Measurements from ENCODE around the gene CACHD1. TPM values are rescaled to one million over a fixed set of nuclear protein-coding genes. Genes with fewer than 3 reads are reported as not detected.

CACHD1 gene
- total RNA-seq, 1 donor from 2014 or later, result 0.13 TPM

DNA sequence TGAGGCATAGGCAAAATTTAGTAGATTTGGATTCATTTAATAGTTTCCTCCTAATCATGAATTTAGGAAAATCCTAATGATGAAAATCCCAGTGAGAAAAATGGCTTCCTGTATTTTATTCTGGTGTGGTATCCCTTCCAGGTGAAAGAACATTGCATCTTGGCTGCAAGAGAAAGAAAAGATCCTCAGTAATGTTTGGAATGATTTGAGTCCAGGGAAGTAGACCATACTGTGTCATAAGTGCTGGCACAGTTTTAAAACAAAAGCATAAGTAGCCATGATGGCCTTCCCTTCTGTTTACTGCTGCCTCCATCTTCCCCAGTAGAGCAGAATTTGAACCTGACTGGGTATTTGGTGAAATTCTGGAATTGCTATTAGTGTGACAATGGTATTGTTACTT, 52.8 kb downstream of the CACHD1 start:
- Mint-ChIP-seq H3K36me3 (ENCODE audit: low read depth) (no peaks in the 10 kb centered on the region), H3K27ac (no peak overlapping the region), H3K9me3 (no peaks in the 10 kb centered on the region), H3K4me1 (ENCODE audit: low read depth) (no peaks in the 10 kb centered on the region), H3K4me3 (no peak overlapping the region), H3K27me3 (ENCODE audit: insufficient read depth) (no peaks in the 10 kb centered on the region)
- intact Hi-C loops (cut with micrococcal nuclease), result no loop called here
- DNase-seq (ENCODE audit: low spot score), result no peak

DNA sequence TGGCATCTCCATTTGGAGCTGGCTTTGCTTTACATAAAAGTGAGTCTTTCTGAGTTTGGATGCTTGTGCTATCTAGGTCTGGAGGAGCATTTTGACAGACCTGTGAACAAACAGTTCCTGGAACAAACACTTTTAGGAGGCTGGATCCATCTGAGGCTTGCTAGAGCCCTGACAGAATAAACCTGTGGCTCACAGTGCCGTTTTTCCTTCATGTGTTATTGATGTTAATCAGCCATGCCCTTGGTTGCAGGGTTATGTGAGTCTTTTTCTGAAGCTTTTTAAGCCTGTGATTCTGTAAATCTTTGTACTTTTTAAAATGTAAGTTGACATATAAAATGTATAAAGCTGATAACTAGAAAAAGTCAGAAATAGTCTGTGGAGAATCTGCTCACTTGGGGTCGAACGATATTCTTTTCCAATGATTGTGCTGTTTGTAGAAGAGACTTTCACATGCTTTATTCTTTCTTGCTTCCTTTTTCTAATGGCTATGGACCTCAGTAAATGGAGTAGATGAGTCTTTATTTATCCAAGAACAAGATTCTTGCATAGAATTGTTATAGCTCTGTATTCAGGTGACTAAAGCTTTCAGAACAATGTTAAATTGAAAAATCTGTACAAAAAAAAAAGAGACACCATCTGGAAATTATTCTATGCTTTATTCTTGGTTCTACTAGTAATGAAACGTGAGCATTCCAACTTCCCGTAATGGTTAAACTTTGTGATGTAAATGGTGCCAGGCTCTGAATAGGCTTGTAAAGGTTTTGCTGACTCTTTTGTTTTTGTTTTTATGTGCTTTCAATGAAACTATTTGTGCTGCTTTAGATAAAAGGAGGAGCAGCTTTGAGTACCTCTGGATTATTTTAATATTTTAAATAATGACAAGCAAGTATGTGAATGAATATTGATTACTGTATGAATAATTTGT, 53.7 kb downstream of the CACHD1 start:
- no peaks in the 10 kb centered on the region for H3K36me3 Mint-ChIP-seq (ENCODE audit: low read depth)
- no peak overlapping the region for H3K27ac Mint-ChIP-seq
- no peaks in the 10 kb centered on the region for H3K4me1 Mint-ChIP-seq (ENCODE audit: low read depth)
- H3K27me3 Mint-ChIP-seq (ENCODE audit: insufficient read depth), result no peaks in the 10 kb centered on the region
- no peak overlapping the region for H3K4me3 Mint-ChIP-seq
- H3K9me3 Mint-ChIP-seq, result no peaks in the 10 kb centered on the region
- DNase-seq (ENCODE audit: low spot score), result no peak
- intact Hi-C loops (cut with micrococcal nuclease), result no loop called here

DNA sequence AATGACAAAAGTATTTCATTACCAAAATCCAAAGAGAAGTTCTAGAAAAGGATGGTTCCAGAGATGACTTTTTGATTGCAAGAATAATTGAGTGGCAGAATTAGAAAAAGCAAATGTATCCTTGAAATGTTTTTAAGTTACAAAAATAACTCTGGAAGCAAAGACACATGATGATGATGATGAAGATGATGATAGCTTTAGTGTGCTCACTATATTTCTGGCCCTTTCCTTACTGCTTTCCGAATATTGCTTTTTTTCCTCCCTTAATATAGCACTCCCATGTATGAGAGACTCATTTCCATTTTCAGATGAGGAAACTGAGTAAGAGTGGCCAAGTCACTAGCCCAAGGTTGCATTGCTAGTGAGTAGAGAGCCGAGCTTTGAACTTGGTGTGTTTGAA, 54.7 kb downstream of the CACHD1 start:
- intact Hi-C loops (cut with micrococcal nuclease), result no loop called here
- no peak overlapping the region for H3K27ac Mint-ChIP-seq
- peaks cover 2% of the 10 kb centered on the region for H3K27me3 Mint-ChIP-seq (ENCODE audit: insufficient read depth)
- DNase-seq (ENCODE audit: low spot score), result no peak
- H3K4me3 Mint-ChIP-seq, result no peak overlapping the region
- no peaks in the 10 kb centered on the region for H3K36me3 Mint-ChIP-seq (ENCODE audit: low read depth)
- no peaks in the 10 kb centered on the region for H3K4me1 Mint-ChIP-seq (ENCODE audit: low read depth)
- H3K9me3 Mint-ChIP-seq, result no peaks in the 10 kb centered on the region

- Mint-ChIP-seq H3K9me3 (no peaks in the 10 kb centered on the region), H3K27ac (no peak overlapping the region), H3K27me3 (ENCODE audit: insufficient read depth) (peaks cover 2% of the 10 kb centered on the region), H3K4me1 (ENCODE audit: low read depth) (no peaks in the 10 kb centered on the region), H3K4me3 (no peak overlapping the region), H3K36me3 (ENCODE audit: low read depth) (no peaks in the 10 kb centered on the region)
- intact Hi-C loops (cut with micrococcal nuclease), result no loop called here
- DNase-seq (ENCODE audit: low spot score), result no peak
Measured at GRCh38 chr1:64525116-64525686, 55.3 kb downstream of the CACHD1 start.

DNA sequence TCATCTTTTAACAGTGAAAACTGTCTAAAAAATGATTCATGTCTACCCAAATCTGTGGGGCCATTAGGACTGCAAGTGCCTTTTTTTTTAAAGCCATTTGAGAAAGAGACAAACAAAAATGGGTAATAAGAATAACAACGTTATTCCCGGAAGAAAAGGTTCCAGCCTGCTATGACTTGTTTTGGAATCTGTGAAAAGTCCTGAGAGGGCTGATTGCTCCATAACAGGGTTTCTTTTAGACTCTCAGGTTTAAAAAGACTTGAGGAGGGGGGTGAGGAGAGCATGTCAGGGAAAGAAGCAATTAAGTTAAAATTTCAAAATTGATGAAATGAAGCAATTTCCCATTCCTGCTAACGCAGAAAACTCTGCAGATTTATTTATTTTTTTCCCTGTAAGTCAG, 56.4 kb downstream of the CACHD1 start:
- Mint-ChIP-seq H3K9me3 (no peaks in the 10 kb centered on the region), H3K4me3 (no peak overlapping the region), H3K4me1 (ENCODE audit: low read depth) (no peaks in the 10 kb centered on the region), H3K36me3 (ENCODE audit: low read depth) (no peaks in the 10 kb centered on the region), H3K27ac (no peak overlapping the region), H3K27me3 (ENCODE audit: insufficient read depth) (peaks cover 2% of the 10 kb centered on the region)
- intact Hi-C loops (cut with micrococcal nuclease), result no loop called here
- DNase-seq (ENCODE audit: low spot score), result no peak

GRCh38 chr1:64527165-64527564, 57.2 kb downstream of the CACHD1 start:
- Mint-ChIP-seq H3K27ac (no peak overlapping the region), H3K4me3 (no peak overlapping the region), H3K4me1 (ENCODE audit: low read depth) (no peaks in the 10 kb centered on the region), H3K36me3 (ENCODE audit: low read depth) (no peaks in the 10 kb centered on the region), H3K27me3 (ENCODE audit: insufficient read depth) (peaks cover 2% of the 10 kb centered on the region), H3K9me3 (no peaks in the 10 kb centered on the region)
- intact Hi-C loops (cut with micrococcal nuclease), result no loop called here
- DNase-seq (ENCODE audit: low spot score), result no peak

DNA sequence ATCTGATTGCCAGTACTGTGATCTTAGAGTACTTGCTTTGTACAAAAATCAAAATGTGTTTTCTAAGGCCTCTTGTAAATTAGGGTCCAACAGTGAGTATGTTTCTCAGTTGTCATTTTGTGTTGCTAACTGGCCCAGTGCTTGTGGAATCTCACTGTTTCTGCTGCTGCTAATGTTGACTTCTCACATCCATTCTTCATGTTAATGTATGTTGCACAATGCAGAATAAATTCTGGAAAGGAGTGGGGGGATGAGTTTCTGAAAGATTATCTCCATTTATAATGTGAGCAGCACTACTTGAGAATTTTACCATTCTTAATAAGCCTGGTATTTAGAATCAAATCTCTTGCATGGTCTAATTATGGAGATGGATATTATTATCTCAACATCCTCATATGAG, 57.9 kb downstream of the CACHD1 start:
- Mint-ChIP-seq H3K9me3 (no peaks in the 10 kb centered on the region), H3K36me3 (ENCODE audit: low read depth) (no peaks in the 10 kb centered on the region), H3K4me1 (ENCODE audit: low read depth) (no peaks in the 10 kb centered on the region), H3K27me3 (ENCODE audit: insufficient read depth) (peaks cover 2% of the 10 kb centered on the region), H3K4me3 (no peak overlapping the region), H3K27ac (no peak overlapping the region)
- intact Hi-C loops (cut with micrococcal nuclease), result no loop called here
- no peak for DNase-seq (ENCODE audit: low spot score)

GRCh38 chr1:64530969-64531692, 61.2 kb downstream of the CACHD1 start:
- intact Hi-C loops (cut with micrococcal nuclease), result no loop called here
- peaks cover 3% of the 10 kb centered on the region for H3K9me3 Mint-ChIP-seq
- peaks cover 2% of the 10 kb centered on the region for H3K27me3 Mint-ChIP-seq (ENCODE audit: insufficient read depth)

GRCh38 chr1:64532646-64533045, 62.7 kb downstream of the CACHD1 start:
- H3K9me3 Mint-ChIP-seq, result peaks cover 3% of the 10 kb centered on the region
- no peak overlapping the region for H3K27ac Mint-ChIP-seq
- no peaks in the 10 kb centered on the region for H3K36me3 Mint-ChIP-seq (ENCODE audit: low read depth)
- DNase-seq (ENCODE audit: low spot score), result no peak
- H3K4me3 Mint-ChIP-seq, result no peak overlapping the region
- H3K27me3 Mint-ChIP-seq (ENCODE audit: insufficient read depth), result peaks cover 2% of the 10 kb centered on the region
- no peaks in the 10 kb centered on the region for H3K4me1 Mint-ChIP-seq (ENCODE audit: low read depth)
- intact Hi-C loops (cut with micrococcal nuclease), result no loop called here

More at GRCh38 chr1:64530969-64531692, 61.2 kb downstream of the CACHD1 start:
- Mint-ChIP-seq H3K27ac (no peak overlapping the region), H3K4me1 (ENCODE audit: low read depth) (no peaks in the 10 kb centered on the region), H3K36me3 (ENCODE audit: low read depth) (no peaks in the 10 kb centered on the region), H3K4me3 (no peak overlapping the region)
- no peak for DNase-seq (ENCODE audit: low spot score)

GRCh38 chr1:64535938-64536835, 66.3 kb downstream of the CACHD1 start:
- Mint-ChIP-seq H3K36me3 (ENCODE audit: low read depth) (no peaks in the 10 kb centered on the region), H3K27me3 (ENCODE audit: insufficient read depth) (peaks cover 7% of the 10 kb centered on the region), H3K4me1 (ENCODE audit: low read depth) (peaks cover 19% of the 10 kb centered on the region), H3K4me3 (no peak overlapping the region), H3K9me3 (peaks cover 3% of the 10 kb centered on the region), H3K27ac (no peak overlapping the region)
- DNase-seq (ENCODE audit: low spot score), result no peak
- intact Hi-C loops (cut with micrococcal nuclease), result no loop called here

- Mint-ChIP-seq H3K4me3 (no peak overlapping the region), H3K4me1 (ENCODE audit: low read depth) (peaks cover 19% of the 10 kb centered on the region), H3K36me3 (ENCODE audit: low read depth) (no peaks in the 10 kb centered on the region), H3K27me3 (ENCODE audit: insufficient read depth) (peaks cover 7% of the 10 kb centered on the region), H3K27ac (no peak overlapping the region), H3K9me3 (peaks cover 3% of the 10 kb centered on the region)
- intact Hi-C loops (cut with micrococcal nuclease), result no loop called here
- no peak for DNase-seq (ENCODE audit: low spot score)
Measured at GRCh38 chr1:64536836-64537490, 67.0 kb downstream of the CACHD1 start.

- DNase-seq (ENCODE audit: low spot score), result no peak
Measured at GRCh38 chr1:64537942-64538341, 68.0 kb downstream of the CACHD1 start.

More at GRCh38 chr1:64537942-64538341, 68.0 kb downstream of the CACHD1 start:
- no peak overlapping the region for H3K4me3 Mint-ChIP-seq
- H3K27me3 Mint-ChIP-seq (ENCODE audit: insufficient read depth), result peaks cover 7% of the 10 kb centered on the region
- H3K4me1 Mint-ChIP-seq (ENCODE audit: low read depth), result peaks cover 19% of the 10 kb centered on the region
- H3K36me3 Mint-ChIP-seq (ENCODE audit: low read depth), result no peaks in the 10 kb centered on the region
- H3K9me3 Mint-ChIP-seq, result peaks cover 3% of the 10 kb centered on the region
- intact Hi-C loops (cut with micrococcal nuclease), result no loop called here
- no peak overlapping the region for H3K27ac Mint-ChIP-seq
